Measurements from ENCODE around the gene PRDM16.

- TF ChIP-seq CTCF (conservative IDR thresholded peaks at IDR 0.05; ENCODE audit: low read depth in 2 of 2) (no peak), POLR2AphosphoS5 (IDR thresholded peaks at IDR 0.05; ENCODE audit: low read depth) (no peak), REST (IDR thresholded peaks at IDR 0.05; ENCODE audit: unreplicated experiment) (no peak), EZH2 (IDR thresholded peaks at IDR 0.05; ENCODE audit: low read depth, unreplicated experiment) (no peak)
Observed at GRCh38 chr1:3383679-3384078, 314.7 kb downstream of the PRDM16 start.

Measured in GM23338 (cell line).